Stimulated activated CD8-positive, alpha-beta memory T cell treated with anti-CD3 and anti-CD28 coated beads, Interleukin-12 subunit alpha, Interleukin-12 subunit beta, amount 100 ng/mL, for 4 hours (primary cell): ENCODE results near the gene ASNS.
"Not testable (repeated sequence)": the region's sequence is repeated elsewhere in the genome, so short reads cannot be mapped to it uniquely, and the experiment has no call there.

Source experiments
- DNase-seq: peaks from one replicate; pipeline ENCODE4 v3.0.0-alpha.2; 2020; ENCODE audit warnings: low read depth

The ASNS gene

GRCh38 chr7:97872025-97872669, at the start of gene ASNS:
TSS of gene ASNS (minus strand) at chr7:97872408. CDS start at chr7:97869156, 3,252 bp downstream.
- peak; percentile 83 for DNase-seq

DNA sequence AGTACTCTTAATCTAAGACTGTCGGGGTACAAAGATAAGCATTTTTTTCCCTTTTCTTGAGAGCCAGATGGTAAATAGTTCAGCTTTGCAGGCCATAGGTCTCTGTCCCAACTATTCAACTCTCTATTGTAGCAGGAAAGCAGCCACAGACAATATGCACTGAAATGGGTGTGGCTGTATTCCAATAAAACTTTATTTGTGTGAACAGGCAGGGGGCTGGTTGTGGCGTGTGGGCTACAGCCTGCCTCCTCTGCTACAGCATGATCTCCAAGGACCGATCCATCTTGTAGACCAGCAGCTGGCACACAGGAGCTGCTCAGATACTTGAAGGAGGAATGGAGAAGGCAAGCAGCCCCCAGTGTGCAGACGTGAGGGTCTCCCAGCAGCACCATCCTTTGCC, 49.0 kb upstream of the ASNS start:
- DNase-seq, result not testable (repeated sequence)

DNA sequence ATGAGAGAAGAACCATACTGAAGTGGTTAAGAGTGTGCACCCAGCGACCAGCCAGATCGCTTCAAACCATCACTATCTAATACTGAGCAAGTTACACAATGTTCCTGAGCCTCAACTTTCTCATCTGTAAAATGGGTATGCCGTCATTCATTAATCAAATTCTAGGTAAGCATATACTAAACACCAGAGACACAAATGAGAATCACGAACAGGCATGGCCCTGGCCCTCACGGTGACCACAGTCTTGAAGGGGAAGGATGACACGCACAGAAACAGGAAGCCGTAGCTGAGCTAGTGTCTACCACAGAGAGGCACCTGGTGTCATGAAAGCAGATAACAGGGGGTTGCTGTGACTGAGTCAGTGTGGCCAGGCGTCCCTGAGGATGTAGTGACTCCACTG, 43.1 kb upstream of the ASNS start:
- DNase-seq, result not testable (repeated sequence)

GRCh38 chr7:97912294-97912693, 40.1 kb upstream of the ASNS start:
- DNase-seq, result not testable (repeated sequence)

- DNase-seq, result not testable (repeated sequence)
Measured at GRCh38 chr7:97896893-97897292, 24.7 kb upstream of the ASNS start.

DNA sequence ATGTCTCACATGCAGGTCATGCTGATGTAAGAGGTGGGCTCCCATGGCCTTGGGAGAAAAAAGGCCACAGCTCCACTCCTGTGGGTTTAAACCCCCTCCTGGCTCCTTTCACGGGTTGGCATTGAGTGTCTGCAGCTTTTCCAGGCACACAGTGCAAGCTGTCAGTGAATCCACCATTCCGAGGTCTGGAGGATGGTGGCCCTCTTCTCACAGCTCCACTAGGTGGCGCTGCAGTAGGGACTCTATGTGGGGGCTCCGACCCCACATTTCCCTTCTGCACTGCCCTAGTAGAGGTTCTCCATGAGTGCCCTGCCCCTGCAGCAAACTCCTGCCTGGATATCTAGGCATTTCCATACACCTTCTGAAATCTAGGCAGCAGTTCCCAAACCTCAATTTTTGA, 19.5 kb upstream of the ASNS start:
- DNase-seq, result not testable (repeated sequence)

GRCh38 chr7:97879527-97879926, 7.3 kb upstream of the ASNS start:
- not testable (repeated sequence) for DNase-seq

- not testable (repeated sequence) for DNase-seq
Measured at GRCh38 chr7:97874894-97875293, 2.7 kb upstream of the ASNS start.

DNA sequence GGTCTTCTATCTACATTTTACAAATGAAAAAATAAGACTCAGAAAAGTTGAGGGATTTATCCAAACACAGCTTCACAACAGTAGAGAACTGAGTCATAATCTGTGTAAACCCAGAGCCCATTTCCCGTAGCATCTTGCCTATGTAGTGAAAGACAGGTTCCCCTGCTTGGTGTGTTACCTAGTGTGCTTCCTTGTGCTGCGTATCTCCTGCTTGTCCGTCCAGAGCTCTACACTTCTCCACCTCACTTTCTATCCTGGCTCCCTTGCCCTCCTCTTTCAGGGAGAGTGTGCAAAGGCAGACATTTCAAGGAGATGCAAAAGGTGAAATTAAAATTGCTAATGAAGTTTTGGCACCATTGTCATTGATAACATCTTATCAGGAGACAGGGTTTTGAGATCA, 1.4 kb upstream of the ASNS start:
- DNase-seq, result no peak

- no peak for DNase-seq
Measured at GRCh38 chr7:97871659-97872024, 566 bp downstream of the ASNS start.

DNA sequence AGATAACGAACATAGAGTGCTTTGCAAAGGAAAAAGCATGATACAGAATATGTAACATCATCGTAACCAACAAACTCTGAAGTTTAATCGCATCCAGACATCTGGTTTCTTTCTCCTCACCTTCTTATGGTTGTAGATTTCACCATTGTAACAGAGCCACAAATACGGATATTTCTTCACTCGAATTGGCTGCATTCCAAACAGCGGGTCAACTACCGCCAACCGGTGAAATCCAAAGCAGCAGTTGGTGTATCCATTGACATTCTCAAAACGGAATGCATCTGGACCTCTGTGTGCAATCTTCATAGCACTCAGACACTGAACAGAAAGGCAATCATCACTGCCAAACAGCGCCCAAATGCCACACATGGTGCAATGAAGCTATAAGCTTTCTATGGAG, 3.4 kb downstream of the ASNS start:
- no peak for DNase-seq

GRCh38 chr7:97868314-97868713, 3.9 kb downstream of the ASNS start:
- DNase-seq, result no peak

DNA sequence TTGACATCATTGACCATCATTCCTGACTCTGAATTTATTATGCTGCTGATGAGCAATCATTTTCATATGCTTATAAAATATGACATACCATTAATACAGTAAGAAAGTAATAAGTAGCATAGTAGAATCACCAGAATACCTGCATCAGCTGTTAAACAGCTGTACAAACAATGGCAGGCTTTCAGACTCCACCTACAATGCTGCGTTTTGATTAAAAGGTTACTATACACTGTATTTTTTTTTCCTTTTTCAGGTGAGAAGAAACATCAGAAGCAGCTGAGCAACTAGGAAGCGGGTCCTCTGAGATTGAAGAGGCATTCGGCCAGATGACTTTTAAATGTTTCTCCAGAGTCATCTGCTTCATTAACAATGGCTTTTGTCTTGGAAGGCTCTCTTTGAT, 7.1 kb downstream of the ASNS start:
- DNase-seq, result no peak

- no peak for DNase-seq
Measured at GRCh38 chr7:97859606-97860204, 12.5 kb downstream of the ASNS start.

DNA sequence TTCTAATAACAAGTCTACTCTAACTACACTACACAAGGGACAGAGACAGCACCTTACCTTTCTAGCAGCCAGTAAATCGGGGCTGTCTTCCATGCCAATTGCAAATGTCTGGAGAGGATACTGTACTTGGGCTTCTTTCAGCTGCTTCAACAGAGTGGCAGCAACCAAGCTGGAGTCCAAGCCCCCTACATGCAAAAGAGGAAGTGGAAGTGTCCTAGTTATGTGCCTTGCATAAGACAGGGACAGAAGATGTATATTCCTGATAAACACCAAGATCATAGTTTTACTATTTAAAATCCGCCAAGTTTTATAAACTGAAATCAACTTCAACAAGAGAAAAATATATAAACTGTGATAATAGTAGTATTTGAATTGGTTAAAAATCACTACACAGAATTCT, 14.0 kb downstream of the ASNS start:
- no peak for DNase-seq

DNA sequence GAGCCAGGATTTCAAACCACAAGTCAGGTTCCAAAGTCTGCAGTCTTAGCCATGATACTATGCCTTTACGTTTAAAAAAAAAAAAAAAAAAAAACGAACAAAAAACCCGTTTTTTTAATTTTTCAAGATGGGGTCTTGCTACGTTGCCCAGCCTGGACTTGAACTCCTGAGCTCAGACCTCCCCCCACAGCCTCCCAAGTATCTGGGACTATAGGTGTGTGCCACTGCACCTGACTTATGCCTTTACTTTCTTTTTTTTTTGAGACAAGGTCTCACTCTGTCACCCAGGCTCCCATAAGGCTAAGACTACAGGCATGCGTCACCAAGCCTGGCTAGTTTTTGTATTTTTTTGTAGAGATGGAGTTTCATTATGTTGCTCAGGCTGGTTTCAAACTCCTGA, 14.7 kb downstream of the ASNS start:
- DNase-seq, result no peak

DNA sequence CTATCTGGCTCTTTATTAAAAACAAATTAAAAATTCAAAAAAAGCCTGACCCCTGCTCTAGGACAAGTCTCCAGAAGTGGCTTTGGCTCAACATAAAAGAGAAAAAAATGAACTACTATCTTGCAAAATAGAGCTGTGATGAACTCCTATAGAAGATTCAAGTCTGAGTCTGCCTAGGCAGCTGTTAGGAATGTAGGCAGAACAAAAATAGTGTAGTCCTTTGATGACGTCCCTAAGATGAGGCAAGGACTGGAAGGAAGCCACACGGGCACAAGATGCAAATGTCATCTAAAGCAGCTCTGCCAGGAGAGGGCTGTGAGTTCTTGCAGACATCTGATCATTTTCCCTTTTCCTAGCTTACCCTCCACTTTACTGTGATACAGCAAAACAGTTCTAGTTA, 20.5 kb downstream of the ASNS start:
- no peak for DNase-seq

- DNase-seq, result not testable (repeated sequence)
Measured at GRCh38 chr7:97850262-97851031, 21.8 kb downstream of the ASNS start.

DNA sequence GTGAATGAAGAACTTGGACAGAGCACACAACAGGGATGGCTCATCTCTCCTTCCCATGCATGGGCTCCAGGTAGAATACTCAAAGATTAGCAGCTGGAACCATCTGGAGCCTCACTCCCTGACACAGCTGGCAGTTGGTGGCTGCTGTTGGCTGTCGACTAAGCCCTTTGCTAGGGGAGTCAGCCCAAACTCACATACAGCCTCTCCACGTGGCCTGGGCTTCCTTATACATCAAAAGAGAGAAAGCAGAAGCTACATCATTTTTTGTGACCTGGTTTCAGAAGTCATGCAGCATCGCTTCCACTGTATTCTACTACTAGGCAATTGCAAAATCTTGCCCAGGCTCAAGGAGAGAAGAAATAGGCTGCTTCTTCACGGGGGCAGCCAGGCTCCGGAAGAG, 24.4 kb downstream of the ASNS start:
- DNase-seq, result no peak

DNA sequence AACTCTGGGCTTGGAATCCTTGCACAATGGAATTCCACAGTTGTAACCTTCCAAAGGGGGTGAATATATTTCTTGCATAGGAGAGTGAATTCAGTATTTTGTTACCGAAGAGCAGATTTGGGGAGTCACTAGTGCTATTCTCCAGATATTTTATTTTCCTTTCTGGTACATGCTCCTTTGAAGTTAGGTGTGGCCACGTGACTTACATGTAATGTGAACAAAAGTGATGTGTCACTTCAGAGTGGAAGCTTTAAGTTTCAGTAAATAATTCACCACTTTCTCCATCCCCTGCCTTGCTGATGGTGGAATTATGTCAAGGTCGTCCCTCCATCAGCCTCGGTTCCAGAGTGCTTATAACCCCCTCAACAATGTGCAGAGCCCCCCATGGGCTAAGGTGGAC, 25.3 kb downstream of the ASNS start:
- DNase-seq, result no peak

- DNase-seq, result no peak
Measured at GRCh38 chr7:97845622-97846203, 26.5 kb downstream of the ASNS start.

DNA sequence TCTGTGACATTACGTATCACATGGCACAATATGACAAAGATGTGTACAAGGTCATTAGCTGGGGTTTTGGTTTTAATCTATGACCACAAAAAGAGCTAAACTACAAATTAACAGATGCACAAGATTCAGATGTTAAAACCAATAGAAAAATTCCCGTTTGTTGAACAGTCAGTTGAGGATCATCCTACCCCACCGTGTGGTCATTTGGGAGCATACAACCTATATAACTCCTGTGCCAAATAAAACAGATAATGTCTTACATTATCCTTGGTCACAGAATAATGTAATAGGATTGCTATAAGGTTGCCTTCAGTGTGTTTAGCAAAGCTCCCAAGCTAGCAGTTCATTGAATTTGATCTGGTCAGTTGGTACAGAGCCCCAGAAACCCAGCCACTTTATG, 28.2 kb downstream of the ASNS start:
- no peak for DNase-seq

DNA sequence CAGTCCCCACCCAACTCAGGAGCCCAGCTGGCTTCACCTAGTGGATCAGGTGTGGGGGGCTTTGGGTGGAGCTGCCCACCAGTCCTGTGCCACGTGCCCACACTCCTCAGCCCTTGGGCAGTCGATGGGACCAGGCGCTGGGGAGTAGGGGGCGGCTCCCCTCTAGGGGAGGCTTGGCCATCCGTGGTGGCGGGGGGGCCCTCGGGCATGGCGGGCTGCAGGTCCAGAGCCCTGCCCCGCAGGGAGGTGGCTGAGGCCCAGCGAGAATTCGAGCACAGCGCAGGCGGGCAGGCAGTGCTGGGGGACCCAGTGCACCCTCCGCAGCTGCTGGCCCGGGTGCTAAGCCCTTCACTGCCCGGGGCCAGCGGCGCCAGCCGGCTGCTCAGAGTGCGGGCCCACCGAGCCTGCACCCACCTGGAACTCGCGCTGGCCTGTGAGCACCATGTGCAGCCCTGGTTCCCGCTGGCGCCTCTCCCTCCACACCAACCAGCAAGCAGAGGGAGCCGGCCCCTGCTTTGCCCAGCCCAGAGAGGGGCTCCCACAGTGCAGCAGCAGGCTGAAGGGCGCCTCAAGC, 29.3 kb downstream of the ASNS start:
- DNase-seq, result no peak
